ENCODE measurements around the gene PCDHA11. TPM values are rescaled to one million over a fixed set of nuclear protein-coding genes. Genes with fewer than 3 reads are reported as not detected.
"Not testable (repeated sequence)": the region's sequence is repeated elsewhere in the genome, so short reads cannot be mapped to it uniquely, and the experiment has no call there.

Gene PCDHA11, protein sequence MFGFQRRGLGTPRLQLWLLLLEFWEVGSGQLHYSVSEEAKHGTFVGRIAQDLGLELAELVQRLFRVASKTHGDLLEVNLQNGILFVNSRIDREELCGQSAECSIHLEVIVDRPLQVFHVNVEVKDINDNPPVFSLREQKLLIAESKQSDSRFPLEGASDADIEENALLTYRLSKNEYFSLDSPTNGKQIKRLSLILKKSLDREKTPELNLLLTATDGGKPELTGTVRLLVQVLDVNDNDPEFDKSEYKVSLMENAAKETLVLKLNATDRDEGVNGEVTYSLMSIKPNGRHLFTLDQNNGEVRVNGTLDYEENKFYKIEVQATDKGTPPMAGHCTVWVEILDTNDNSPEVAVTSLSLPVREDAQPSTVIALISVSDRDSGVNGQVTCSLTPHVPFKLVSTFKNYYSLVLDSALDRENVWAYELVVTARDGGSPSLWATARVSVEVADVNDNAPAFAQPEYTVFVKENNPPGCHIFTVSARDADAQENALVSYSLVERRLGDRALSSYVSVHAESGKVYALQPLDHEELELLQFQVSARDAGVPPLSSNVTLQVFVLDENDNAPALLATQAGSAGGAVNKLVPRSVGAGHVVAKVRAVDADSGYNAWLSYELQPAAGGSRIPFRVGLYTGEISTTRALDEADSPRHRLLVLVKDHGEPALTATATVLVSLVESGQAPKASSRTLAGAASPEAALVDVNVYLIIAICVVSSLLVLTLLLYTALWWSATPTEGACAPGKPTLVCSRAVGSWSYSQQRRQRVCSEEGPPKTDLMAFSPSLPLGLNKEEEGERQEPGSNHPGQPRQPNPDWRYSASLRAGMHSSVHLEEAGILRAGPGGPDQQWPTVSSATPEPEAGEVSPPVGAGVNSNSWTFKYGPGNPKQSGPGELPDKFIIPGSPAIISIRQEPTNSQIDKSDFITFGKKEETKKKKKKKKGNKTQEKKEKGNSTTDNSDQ
- total RNA-seq (not detected), polyA plus RNA-seq (not detected)

DNA sequence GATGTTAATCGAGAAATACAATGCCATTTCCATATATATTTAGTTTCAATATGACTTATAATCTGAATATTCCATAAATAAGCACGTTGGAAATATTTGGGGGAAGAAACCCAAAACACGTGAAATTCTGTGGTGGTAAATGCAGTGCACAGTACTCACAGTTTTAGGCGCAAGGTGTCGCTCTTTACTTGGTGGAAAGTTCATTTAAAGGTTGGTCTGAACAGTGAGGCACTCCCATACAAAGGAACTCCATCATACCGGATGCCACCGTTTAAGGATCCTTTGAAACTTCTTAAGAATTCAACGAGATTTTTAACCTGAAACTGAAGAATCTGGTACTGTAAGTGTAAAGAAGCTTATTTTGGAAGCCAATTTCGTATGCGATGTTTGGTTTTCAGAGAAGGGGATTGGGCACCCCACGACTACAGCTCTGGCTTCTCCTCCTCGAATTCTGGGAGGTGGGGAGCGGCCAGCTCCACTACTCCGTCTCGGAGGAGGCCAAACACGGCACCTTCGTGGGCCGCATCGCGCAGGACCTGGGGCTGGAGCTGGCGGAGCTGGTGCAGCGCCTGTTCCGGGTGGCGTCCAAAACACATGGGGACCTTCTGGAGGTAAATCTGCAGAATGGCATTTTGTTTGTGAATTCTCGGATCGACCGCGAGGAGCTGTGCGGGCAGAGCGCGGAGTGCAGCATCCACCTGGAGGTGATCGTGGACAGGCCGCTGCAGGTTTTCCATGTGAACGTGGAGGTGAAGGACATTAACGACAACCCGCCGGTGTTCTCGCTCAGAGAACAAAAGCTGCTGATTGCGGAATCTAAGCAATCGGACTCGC is at the start of gene PCDHA11:
Gene PCDHA11 (plus strand): TSS at position 237 of the 834 bp plus-strand sequence. CDS start 147 bp downstream, at position 384.
- Mint-ChIP-seq H3K4me3 (peak within 1 kb of the TSS in 2 of 8 donors; percentile 5 to 13), H3K27ac (no peak within 1 kb of the TSS), H3K4me1 (peaks cover 0 to 3% (median 0%) of the 10 kb centered on the region in 4 donors), H3K36me3 (no peaks in the 10 kb centered on the region), H3K9me3 (peaks cover 0 to 38% (median 19%) of the 10 kb centered on the region in 8 donors), H3K27me3 (peaks cover 8 to 13% of the 10 kb centered on the region in 2 donors)
- intact Hi-C loops (cut with micrococcal nuclease), result no loop called here
- H3K4me1 ChIP-seq (ENCODE audit: insufficient read depth, low read length), result no peaks in the 10 kb centered on the region
- H3K27me3 ChIP-seq (ENCODE audit: insufficient read depth, low read length), result no peaks in the 10 kb centered on the region
- no peaks in the 10 kb centered on the region for H3K9me3 ChIP-seq (ENCODE audit: control insufficient read depth in 1 of 2, low read length in 2 of 2)
- H3K36me3 ChIP-seq (ENCODE audit: insufficient read depth, low read length), result no peaks in the 10 kb centered on the region
- ChIA-PET POLR2A (ENCODE audit: partially characterized antibody) (no interaction called here), CTCF (ENCODE audit: partially characterized antibody) (no interaction called here)
- no peak for DNase-seq
- no peak within 1 kb of the TSS for H3K27ac ChIP-seq (ENCODE audit: low read depth, low read length)
- H3K4me3 ChIP-seq (ENCODE audit: low read length in 2 of 2), result no peak within 1 kb of the TSS

DNA sequence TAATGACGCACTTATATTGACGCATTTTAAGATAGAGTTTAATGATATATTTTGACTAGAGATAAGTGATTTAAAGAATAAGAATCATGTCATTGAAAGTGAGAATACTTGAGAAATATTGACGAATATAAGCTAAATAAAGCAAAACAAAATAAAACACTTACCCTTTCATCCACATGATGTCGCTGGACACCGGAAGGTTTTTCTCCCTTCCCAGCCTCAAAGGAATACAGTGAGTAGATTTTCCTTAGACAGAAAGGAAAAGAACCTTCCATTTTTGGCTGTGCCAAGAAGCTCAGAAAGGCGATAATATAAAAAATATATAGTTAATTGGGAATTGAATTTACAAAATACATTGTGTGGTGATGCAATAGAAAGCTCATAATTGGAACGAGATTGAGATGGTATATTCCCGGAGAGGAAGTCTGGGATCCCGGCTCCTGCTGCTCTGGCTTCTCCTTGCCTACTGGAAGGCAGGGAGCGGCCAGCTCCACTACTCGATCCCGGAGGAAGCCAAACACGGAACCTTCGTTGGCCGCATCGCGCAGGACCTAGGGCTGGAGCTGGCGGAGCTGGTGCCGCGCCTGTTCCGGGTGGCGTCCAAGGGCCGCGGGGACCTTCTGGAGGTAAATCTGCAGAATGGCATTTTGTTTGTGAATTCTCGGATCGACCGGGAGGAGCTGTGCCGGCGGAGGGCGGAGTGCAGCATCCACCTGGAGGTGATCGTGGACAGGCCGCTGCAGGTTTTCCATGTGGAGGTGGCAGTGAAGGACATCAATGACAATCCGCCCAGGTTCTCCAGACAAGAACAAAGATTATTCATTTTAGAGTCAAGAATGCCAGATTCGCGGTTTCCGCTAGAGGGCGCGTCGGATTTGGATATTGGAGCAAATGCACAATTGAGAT is 47.1 kb upstream of the PCDHA11 start, which contains the start of gene PCDHA5:
Gene PCDHA5 (plus strand): TSS at position 239 of the 906 bp plus-strand sequence.
- intact Hi-C loops (cut with micrococcal nuclease), result no loop called here
- CTCF ChIA-PET (ENCODE audit: partially characterized antibody), result no interaction called here

DNA sequence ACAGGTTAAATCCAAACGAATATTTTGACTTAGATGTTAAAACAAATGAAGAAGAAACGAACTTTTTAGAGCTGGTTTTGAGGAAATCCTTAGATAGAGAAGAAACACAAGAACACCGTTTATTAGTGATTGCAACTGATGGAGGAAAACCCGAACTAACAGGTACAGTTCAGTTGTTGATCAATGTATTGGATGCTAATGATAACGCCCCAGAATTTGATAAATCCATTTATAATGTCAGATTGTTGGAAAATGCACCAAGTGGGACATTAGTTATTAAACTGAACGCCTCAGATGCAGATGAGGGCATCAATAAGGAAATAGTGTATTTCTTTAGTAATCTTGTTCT is 46.5 kb upstream of the PCDHA11 start:
- Mint-ChIP-seq H3K4me3 (no peak overlapping the region), H3K36me3 (peaks cover 0 to 2% of the 10 kb centered on the region in 2 donors), H3K4me1 (peaks cover 0 to 1% (median 0%) of the 10 kb centered on the region in 4 donors), H3K27ac (no peak overlapping the region), H3K9me3 (peaks cover 3 to 50% (median 27%) of the 10 kb centered on the region in 8 donors), H3K27me3 (peaks cover 4 to 8% of the 10 kb centered on the region in 2 donors)
- Histone ChIP-seq H3K27ac (ENCODE audit: low read depth, low read length) (no peak overlapping the region), H3K4me1 (ENCODE audit: insufficient read depth, low read length) (no peaks in the 10 kb centered on the region), H3K9me3 (ENCODE audit: control insufficient read depth in 1 of 2, low read length in 2 of 2) (no peaks in the 10 kb centered on the region), H3K4me3 (ENCODE audit: low read length in 2 of 2) (no peak overlapping the region), H3K36me3 (ENCODE audit: insufficient read depth, low read length) (no peaks in the 10 kb centered on the region), H3K27me3 (ENCODE audit: insufficient read depth, low read length) (peaks cover under 1% of the 10 kb centered on the region)
- POLR2A ChIA-PET (ENCODE audit: partially characterized antibody), result no interaction called here
- intact Hi-C loops (cut with micrococcal nuclease), result no loop called here
- CTCF ChIA-PET (ENCODE audit: partially characterized antibody), result no interaction called here
- DNase-seq, result no peak

More for the DNA sequence above, 47.1 kb upstream of the PCDHA11 start, which contains the start of gene PCDHA5:
- Mint-ChIP-seq H3K27ac (no peak within 1 kb of the TSS), H3K4me3 (no peak within 1 kb of the TSS), H3K9me3 (peaks cover 0 to 49% (median 21%) of the 10 kb centered on the region in 8 donors), H3K4me1 (no peaks in the 10 kb centered on the region), H3K36me3 (no peaks in the 10 kb centered on the region), H3K27me3 (peaks cover 2 to 5% of the 10 kb centered on the region in 2 donors)
- H3K4me3 ChIP-seq (ENCODE audit: low read length in 2 of 2), result no peak within 1 kb of the TSS
- H3K27ac ChIP-seq (ENCODE audit: low read depth, low read length), result no peak within 1 kb of the TSS
- H3K36me3 ChIP-seq (ENCODE audit: insufficient read depth, low read length), result no peaks in the 10 kb centered on the region
- POLR2A ChIA-PET (ENCODE audit: partially characterized antibody), result no interaction called here
- H3K27me3 ChIP-seq (ENCODE audit: insufficient read depth, low read length), result no peaks in the 10 kb centered on the region
- DNase-seq, result no peak
- no peaks in the 10 kb centered on the region for H3K9me3 ChIP-seq (ENCODE audit: control insufficient read depth in 1 of 2, low read length in 2 of 2)
- H3K4me1 ChIP-seq (ENCODE audit: insufficient read depth, low read length), result no peaks in the 10 kb centered on the region

DNA sequence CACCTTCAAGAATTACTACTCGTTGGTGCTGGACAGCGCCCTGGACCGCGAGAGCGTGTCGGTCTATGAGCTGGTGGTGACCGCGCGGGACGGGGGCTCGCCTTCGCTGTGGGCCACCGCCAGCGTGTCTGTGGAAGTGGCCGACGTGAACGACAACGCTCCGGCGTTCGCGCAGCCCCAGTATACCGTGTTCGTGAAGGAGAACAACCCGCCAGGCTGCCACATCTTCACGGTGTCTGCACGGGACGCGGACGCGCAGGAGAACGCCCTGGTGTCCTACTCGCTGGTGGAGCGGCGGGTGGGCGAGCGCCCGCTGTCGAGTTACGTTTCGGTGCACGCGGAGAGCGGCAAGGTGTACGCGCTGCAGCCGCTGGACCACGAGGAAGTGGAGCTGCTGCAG is 45.8 kb upstream of the PCDHA11 start:
- H3K27me3 ChIP-seq (ENCODE audit: insufficient read depth, low read length); H3K27ac Mint-ChIP-seq; H3K4me1 Mint-ChIP-seq; H3K27ac ChIP-seq (ENCODE audit: low read depth, low read length); H3K36me3 ChIP-seq (ENCODE audit: insufficient read depth, low read length); H3K4me3 ChIP-seq (ENCODE audit: low read length in 2 of 2); H3K27me3 Mint-ChIP-seq; CTCF ChIA-PET (ENCODE audit: partially characterized antibody); H3K4me1 ChIP-seq (ENCODE audit: insufficient read depth, low read length); POLR2A ChIA-PET (ENCODE audit: partially characterized antibody); intact Hi-C loops (cut with micrococcal nuclease); H3K36me3 Mint-ChIP-seq; H3K9me3 ChIP-seq (ENCODE audit: control insufficient read depth in 1 of 2, low read length in 2 of 2); DNase-seq; H3K4me3 Mint-ChIP-seq: not testable (repeated sequence)
- peaks cover 3 to 53% (median 33%) of the 10 kb centered on the region in 8 donors for H3K9me3 Mint-ChIP-seq

- Mint-ChIP-seq H3K4me3 (no peak overlapping the region), H3K27ac (no peak overlapping the region), H3K27me3 (peaks cover 7 to 8% of the 10 kb centered on the region in 2 donors), H3K36me3 (peaks cover under 1 to 2% of the 10 kb centered on the region in 2 donors), H3K4me1 (peaks cover 0 to 1% (median 0%) of the 10 kb centered on the region in 4 donors), H3K9me3 (peaks cover 3 to 51% (median 35%) of the 10 kb centered on the region in 8 donors)
- Histone ChIP-seq H3K4me1 (ENCODE audit: insufficient read depth, low read length) (no peaks in the 10 kb centered on the region), H3K9me3 (ENCODE audit: control insufficient read depth in 1 of 2, low read length in 2 of 2) (no peaks in the 10 kb centered on the region), H3K27me3 (ENCODE audit: insufficient read depth, low read length) (peaks cover 3% of the 10 kb centered on the region), H3K36me3 (ENCODE audit: insufficient read depth, low read length) (no peaks in the 10 kb centered on the region), H3K27ac (ENCODE audit: low read depth, low read length) (no peak overlapping the region), H3K4me3 (ENCODE audit: low read length in 2 of 2) (no peak overlapping the region)
- no peak for DNase-seq
- POLR2A ChIA-PET (ENCODE audit: partially characterized antibody), result no interaction called here
- CTCF ChIA-PET (ENCODE audit: partially characterized antibody), result no interaction called here
- intact Hi-C loops (cut with micrococcal nuclease), result no loop called here
Measured at GRCh38 chr5:140823475-140823874, 45.3 kb upstream of the PCDHA11 start.

DNA sequence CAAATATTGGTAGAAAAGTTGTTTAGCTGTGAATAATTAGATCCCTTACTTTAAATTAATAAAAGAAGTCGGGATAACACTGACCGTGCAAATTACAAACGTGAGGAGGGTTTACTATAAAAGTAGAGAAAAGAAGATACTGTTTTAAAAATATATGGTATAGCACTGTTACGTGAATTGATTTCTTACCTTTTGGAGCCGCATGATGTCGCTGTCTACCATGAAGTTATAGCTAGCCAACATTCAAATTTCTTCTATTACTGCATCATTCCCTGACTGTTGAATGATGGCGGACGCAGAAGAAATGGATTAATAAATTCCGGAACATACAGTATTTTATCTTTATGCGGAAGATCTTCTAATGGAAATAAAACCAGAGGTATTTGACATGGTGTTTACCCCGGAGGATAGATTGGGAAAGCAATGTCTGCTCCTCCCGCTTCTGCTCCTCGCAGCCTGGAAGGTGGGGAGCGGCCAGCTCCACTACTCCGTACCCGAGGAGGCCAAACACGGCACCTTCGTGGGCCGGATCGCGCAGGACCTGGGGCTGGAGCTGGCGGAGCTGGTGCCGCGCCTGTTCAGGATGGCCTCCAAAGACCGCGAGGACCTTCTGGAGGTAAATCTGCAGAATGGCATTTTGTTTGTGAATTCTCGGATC is 40.9 kb upstream of the PCDHA11 start, which contains the start of gene PCDHA6:
Gene PCDHA6 (plus strand): TSS at position 257 of the 658 bp plus-strand sequence. CDS start 132 bp downstream, at position 389.
- H3K27ac Mint-ChIP-seq, result peak within 1 kb of the TSS in 2 of 7 donors; percentile 22 to 46
- H3K36me3 ChIP-seq (ENCODE audit: insufficient read depth, low read length), result no peaks in the 10 kb centered on the region
- peaks cover 3% of the 10 kb centered on the region for H3K27me3 ChIP-seq (ENCODE audit: insufficient read depth, low read length)
- no peak within 1 kb of the TSS for H3K4me3 Mint-ChIP-seq
- H3K27ac ChIP-seq (ENCODE audit: low read depth, low read length), result no peak within 1 kb of the TSS
- H3K9me3 Mint-ChIP-seq, result peaks cover 2 to 58% (median 37%) of the 10 kb centered on the region in 8 donors
- ChIA-PET CTCF (ENCODE audit: partially characterized antibody) (no interaction called here), POLR2A (ENCODE audit: partially characterized antibody) (no interaction called here)
- H3K36me3 Mint-ChIP-seq, result peaks cover 4 to 6% of the 10 kb centered on the region in 2 donors
- no peaks in the 10 kb centered on the region for H3K9me3 ChIP-seq (ENCODE audit: control insufficient read depth in 1 of 2, low read length in 2 of 2)
- no peaks in the 10 kb centered on the region for H3K4me1 ChIP-seq (ENCODE audit: insufficient read depth, low read length)
- H3K4me3 ChIP-seq (ENCODE audit: low read length in 2 of 2), result no peak within 1 kb of the TSS
- H3K27me3 Mint-ChIP-seq, result peaks cover 12 to 14% of the 10 kb centered on the region in 2 donors
- H3K4me1 Mint-ChIP-seq, result peaks cover 0 to 1% (median 0%) of the 10 kb centered on the region in 4 donors
- intact Hi-C loops (cut with micrococcal nuclease), result no loop called here
- no peak for DNase-seq

Data from CD4-positive, alpha-beta memory T cell (primary cell).